Fibroblast of lung (primary cell): ENCODE data around the gene CHD6.

Experiments
- CTCF ChIP-seq, 2 donors: IDR thresholded peaks in 1 of 2; conservative IDR thresholded peaks in 1 of 2; 1 replicate in 1 of 2; 2 replicates in 1 of 2; pipeline ENCODE4 v1.5.1; 2011 to 2012; ENCODE audit warnings: low read length in 2 of 2, control low read depth in 1 of 2, inconsistent platforms in 1 of 2, low read depth in 1 of 2, mild to moderate bottlenecking in 1 of 2
- EZH2 ChIP-seq: IDR thresholded peaks from 2 replicates; pipeline ENCODE4 v1.5.1; 2012; ENCODE audit warnings: low read length, control low read depth, mild to moderate bottlenecking; ENCODE audit errors: missing control alignments

DNA sequence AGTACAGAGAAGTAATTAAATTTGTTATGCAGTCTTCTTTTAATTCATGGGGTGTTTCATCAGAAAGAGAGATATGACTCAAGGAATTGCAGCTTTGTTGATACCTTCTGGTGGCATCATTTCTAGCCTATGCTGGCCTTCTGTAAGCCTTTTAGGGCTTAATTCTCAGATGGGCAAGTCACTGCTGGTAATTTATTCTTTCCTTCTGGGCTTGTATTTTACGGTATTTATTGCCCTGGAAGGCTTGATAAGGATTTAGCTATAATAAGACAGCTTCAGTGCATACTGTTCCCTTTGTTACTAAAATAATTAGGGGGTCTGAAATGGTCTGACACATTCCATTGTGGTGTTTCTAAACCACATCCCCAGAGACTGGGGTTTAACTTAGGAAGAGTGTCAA lies 193.6 kb downstream of the CHD6 start:
- TF ChIP-seq CTCF (conservative IDR thresholded peaks at IDR 0.05 in 1 of 2, IDR thresholded peaks at IDR 0.05 in 1 of 2; ENCODE audit: low read depth in 1 of 2, low read length in 2 of 2) (no peak), EZH2 (no peak)
